A549 (cell line): ENCODE measurements around the gene MYBPC2.

ENCODE experiments used
- CTCF ChIP-seq: fragments of >200 bp; sonication (Bioruptor Twin); formaldehyde crosslinking; IDR thresholded peaks from 3 replicates; pipeline ENCODE4 v1.5.1; 2016
- PBX3 ChIP-seq: IDR thresholded peaks from 2 replicates; pipeline ENCODE4 v1.6.1; 2012

GRCh38 chr19:50451223-50451534 is 18.5 kb downstream of the MYBPC2 start:
- TF ChIP-seq CTCF (no peak), PBX3 (no peak)
